ENCODE data around the gene ARPC2. TPM values are rescaled to one million over a fixed set of nuclear protein-coding genes. Genes with fewer than 3 reads are reported as not detected.

ARPC2 gene
- total RNA-seq, 2 donors from 2014 or later: 243 to 247 TPM

DNA sequence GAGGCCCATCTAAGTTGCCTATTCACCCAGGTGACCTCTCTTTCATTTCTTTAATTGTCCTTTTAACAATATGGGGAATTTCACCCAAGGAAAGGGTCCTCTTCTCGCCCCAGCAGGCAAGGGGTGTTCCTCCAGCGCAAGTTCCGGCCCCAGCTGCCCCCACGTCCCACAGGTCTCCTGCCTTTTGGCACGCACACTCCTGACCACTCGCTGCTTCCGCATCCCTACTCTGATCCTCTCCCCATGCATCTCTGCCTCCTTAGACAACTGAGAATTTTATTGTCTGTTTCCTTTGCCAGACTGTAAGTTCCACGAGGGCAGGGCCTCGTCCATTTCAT is 684 bp upstream of the ARPC2 start:
- peak overlapping the region; percentile 4 for H3K9ac ChIP-seq (ENCODE audit: extremely low read depth, low read length, poor library complexity, severe bottlenecking)
- DNase-seq: no peak
- Mint-ChIP-seq H3K9me3 (no peaks in the 10 kb centered on the region), H3K36me3 (ENCODE audit: low read depth) (peaks cover 9% of the 10 kb centered on the region), H3K4me1 (peaks cover 26% of the 10 kb centered on the region), H3K4me3 (peak overlapping the region; percentile 83), H3K27ac (peak overlapping the region; percentile 93), H3K27me3 (ENCODE audit: insufficient read depth) (no peaks in the 10 kb centered on the region)
- H3K27me3 ChIP-seq (ENCODE audit: control insufficient read depth, insufficient read depth, low read length, poor library complexity, severe bottlenecking): no peaks in the 10 kb centered on the region
- WGBS, 2 experiments (ENCODE audit: insufficient coverage in 1 of 2, insufficient read length in 1 of 2): 77 to 98% methylated on average over 7 to 8 of the region's 9 CpGs
- H3K27ac ChIP-seq (ENCODE audit: low read depth, low read length): no peak overlapping the region
- peak overlapping the region; percentile 81 for H3K4me3 ChIP-seq (ENCODE audit: low read length)
- peaks cover 25% of the 10 kb centered on the region for H3K36me3 ChIP-seq (ENCODE audit: control insufficient read depth, insufficient read depth, low read length)
- H3K4me1 ChIP-seq (ENCODE audit: control insufficient read depth, insufficient read depth, low read length): peaks cover 4% of the 10 kb centered on the region
- no peaks in the 10 kb centered on the region for H3K9me3 ChIP-seq (ENCODE audit: control insufficient read depth, low read length)
- TF ChIP-seq, protein P1, sequence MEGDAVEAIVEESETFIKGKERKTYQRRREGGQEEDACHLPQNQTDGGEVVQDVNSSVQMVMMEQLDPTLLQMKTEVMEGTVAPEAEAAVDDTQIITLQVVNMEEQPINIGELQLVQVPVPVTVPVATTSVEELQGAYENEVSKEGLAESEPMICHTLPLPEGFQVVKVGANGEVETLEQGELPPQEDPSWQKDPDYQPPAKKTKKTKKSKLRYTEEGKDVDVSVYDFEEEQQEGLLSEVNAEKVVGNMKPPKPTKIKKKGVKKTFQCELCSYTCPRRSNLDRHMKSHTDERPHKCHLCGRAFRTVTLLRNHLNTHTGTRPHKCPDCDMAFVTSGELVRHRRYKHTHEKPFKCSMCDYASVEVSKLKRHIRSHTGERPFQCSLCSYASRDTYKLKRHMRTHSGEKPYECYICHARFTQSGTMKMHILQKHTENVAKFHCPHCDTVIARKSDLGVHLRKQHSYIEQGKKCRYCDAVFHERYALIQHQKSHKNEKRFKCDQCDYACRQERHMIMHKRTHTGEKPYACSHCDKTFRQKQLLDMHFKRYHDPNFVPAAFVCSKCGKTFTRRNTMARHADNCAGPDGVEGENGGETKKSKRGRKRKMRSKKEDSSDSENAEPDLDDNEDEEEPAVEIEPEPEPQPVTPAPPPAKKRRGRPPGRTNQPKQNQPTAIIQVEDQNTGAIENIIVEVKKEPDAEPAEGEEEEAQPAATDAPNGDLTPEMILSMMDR (conservative IDR thresholded peaks at IDR 0.05): no peak

DNA sequence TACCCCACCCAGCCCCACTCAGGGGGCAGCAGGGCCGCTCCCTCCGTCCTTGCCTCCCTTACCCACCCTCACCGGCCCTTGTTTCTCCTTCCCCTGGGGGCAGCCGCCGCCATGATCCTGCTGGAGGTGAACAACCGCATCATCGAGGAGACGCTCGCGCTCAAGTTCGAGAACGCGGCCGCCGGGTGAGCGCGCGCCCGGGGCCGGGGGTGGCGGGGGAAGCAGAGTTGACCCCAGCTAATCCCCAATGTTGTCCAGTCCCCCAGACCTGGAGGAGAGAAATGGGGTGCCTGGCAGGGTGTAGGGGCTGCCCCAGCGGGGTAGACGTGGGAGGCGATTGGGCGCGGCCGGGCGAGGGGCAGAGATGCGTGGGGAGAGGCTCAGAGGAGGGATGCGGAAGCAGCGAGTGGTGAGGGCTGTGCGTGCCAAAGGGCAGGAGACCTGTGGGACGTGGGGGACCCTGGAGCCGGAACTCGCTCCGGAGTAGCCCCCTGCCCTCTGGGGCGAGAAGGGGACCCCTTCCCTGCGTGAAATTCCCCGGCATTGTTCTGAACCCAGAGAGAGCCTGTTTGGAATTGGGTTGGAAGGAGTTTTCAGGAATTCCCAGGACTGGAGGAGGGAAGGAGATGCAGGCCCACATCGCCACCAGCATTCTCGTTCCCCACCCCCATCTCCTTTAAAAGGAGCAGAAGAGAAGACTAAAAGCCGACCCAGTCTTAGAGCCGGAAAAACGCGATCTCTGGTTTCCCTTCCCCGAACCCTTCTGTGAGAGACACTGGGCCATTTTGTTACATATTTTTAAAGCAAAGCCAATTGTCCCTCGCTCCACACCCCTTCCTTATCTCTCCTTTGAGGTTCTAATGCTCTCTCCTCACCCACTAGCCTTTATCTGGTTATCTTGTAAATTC is 625 bp downstream of the ARPC2 start:
- no peaks in the 10 kb centered on the region for H3K27me3 Mint-ChIP-seq (ENCODE audit: insufficient read depth)
- H3K9me3 ChIP-seq (ENCODE audit: control insufficient read depth, low read length): no peaks in the 10 kb centered on the region
- no peaks in the 10 kb centered on the region for H3K9me3 Mint-ChIP-seq
- peak overlapping the region; percentile 83 for H3K4me3 Mint-ChIP-seq
- 0 to 1% methylated on average over 22 to 47 of the region's 47 CpGs for WGBS, 2 experiments (ENCODE audit: insufficient coverage in 1 of 2, insufficient read length in 1 of 2)
- H3K27ac ChIP-seq (ENCODE audit: low read depth, low read length): peak overlapping the region; percentile 49
- H3K4me1 Mint-ChIP-seq: peaks cover 26% of the 10 kb centered on the region
- H3K36me3 Mint-ChIP-seq (ENCODE audit: low read depth): peaks cover 15% of the 10 kb centered on the region
- H3K27ac Mint-ChIP-seq: peak overlapping the region; percentile 93
- peak overlapping the region; percentile 78 for H3K9ac ChIP-seq (ENCODE audit: extremely low read depth, low read length, poor library complexity, severe bottlenecking)
- peaks cover 4% of the 10 kb centered on the region for H3K4me1 ChIP-seq (ENCODE audit: control insufficient read depth, insufficient read depth, low read length)
- TF ChIP-seq, protein P1 (conservative IDR thresholded peaks at IDR 0.05): no peak
- H3K36me3 ChIP-seq (ENCODE audit: control insufficient read depth, insufficient read depth, low read length): peaks cover 36% of the 10 kb centered on the region
- H3K4me3 ChIP-seq (ENCODE audit: low read length): peak overlapping the region; percentile 93
- H3K27me3 ChIP-seq (ENCODE audit: control insufficient read depth, insufficient read depth, low read length, poor library complexity, severe bottlenecking): no peaks in the 10 kb centered on the region
- DNase-seq: peak; percentile 73

DNA sequence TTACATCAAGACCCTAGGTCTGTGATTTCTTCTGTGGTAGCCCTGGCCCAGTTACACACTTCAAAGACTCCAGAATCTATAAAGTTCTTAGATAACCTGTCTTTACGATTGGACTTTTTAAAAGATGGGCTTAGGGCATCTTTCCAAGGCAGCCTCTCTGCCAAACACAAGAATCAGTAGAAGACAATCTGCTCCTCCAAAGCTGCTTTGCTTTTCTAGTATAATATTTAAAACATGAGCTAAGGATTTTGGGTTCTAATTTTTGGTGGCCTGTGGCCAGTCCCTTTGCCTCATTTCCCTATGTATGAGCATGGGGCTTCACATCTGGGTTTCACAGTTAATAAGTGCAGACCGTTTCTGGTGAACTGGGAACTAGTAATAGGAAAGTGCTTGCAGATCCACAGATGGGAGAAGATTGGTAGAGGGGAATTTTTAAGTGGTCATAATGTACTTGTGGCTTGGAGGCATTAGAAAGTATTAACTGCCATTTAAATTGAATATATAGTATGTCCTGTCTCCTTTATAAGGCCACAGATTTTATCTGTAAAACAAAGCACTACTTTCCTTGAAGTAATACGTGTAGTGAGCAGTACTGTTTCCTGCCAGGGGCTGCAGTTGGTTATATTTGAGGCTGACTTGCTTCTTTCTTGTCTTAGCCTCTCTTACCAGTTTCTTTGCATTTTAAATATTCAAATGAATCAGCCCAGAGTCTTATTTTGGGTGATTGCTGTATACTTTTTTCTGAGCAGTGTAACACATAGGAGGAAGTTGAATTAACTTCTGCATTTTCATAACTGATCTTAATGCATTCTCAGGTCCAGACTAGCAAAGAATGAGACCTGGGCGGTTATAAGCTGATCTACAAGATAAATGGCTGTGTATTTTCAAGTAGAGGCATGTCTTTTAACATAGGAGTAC is 1.5 kb downstream of the ARPC2 start:
- Histone ChIP-seq H3K4me1 (ENCODE audit: control insufficient read depth, insufficient read depth, low read length) (peaks cover 4% of the 10 kb centered on the region), H3K27ac (ENCODE audit: low read depth, low read length) (no peak overlapping the region), H3K9ac (ENCODE audit: extremely low read depth, low read length, poor library complexity, severe bottlenecking) (peak overlapping the region; percentile 78), H3K36me3 (ENCODE audit: control insufficient read depth, insufficient read depth, low read length) (peaks cover 46% of the 10 kb centered on the region), H3K27me3 (ENCODE audit: control insufficient read depth, insufficient read depth, low read length, poor library complexity, severe bottlenecking) (no peaks in the 10 kb centered on the region), H3K4me3 (ENCODE audit: low read length) (peak overlapping the region; percentile 93), H3K9me3 (ENCODE audit: control insufficient read depth, low read length) (no peaks in the 10 kb centered on the region)
- peaks cover 15% of the 10 kb centered on the region for H3K36me3 Mint-ChIP-seq (ENCODE audit: low read depth)
- H3K4me3 Mint-ChIP-seq: peak overlapping the region; percentile 83
- peak overlapping the region; percentile 93 for H3K27ac Mint-ChIP-seq
- no peak for DNase-seq
- H3K27me3 Mint-ChIP-seq (ENCODE audit: insufficient read depth): no peaks in the 10 kb centered on the region
- WGBS, 2 experiments (ENCODE audit: insufficient coverage in 1 of 2, insufficient read length in 1 of 2): 30 to 43% methylated on average over 3 to 4 of the region's 4 CpGs
- TF ChIP-seq, protein P1 (conservative IDR thresholded peaks at IDR 0.05): no peak
- H3K4me1 Mint-ChIP-seq: peaks cover 26% of the 10 kb centered on the region
- H3K9me3 Mint-ChIP-seq: no peaks in the 10 kb centered on the region

All from endodermal cell (in vitro differentiated cells).